GM21723 (cell line): ENCODE data around the gene CHDH.

Experiments
- ATAC-seq: cut with Tn5 transposase; IDR thresholded peaks from one replicate; pipeline ENCODE4 v1.9.1; 2021; ENCODE audit warnings: mild to moderate bottlenecking, moderate library complexity; ENCODE audit not compliant: unreplicated experiment

The CHDH gene

GRCh38 chr3:53850895-53851294, 4.7 kb upstream of the CHDH start:
- no peak for ATAC-seq

- no peak for ATAC-seq
Observed at GRCh38 chr3:53849916-53850315, 3.7 kb upstream of the CHDH start.

- ATAC-seq: no peak
Observed at GRCh38 chr3:53846851-53847155, 584 bp upstream of the CHDH start.

- ATAC-seq: no peak
Observed at GRCh38 chr3:53845881-53846133, 412 bp downstream of the CHDH start.

GRCh38 chr3:53845103-53845880, 927 bp downstream of the CHDH start:
- peak; percentile 12 for ATAC-seq

GRCh38 chr3:53844262-53845102, 1.7 kb downstream of the CHDH start:
- no peak for ATAC-seq

GRCh38 chr3:53843195-53844177, 2.7 kb downstream of the CHDH start:
- peak; percentile 48 for ATAC-seq

- no peak for ATAC-seq
Observed at GRCh38 chr3:53842436-53843194, 3.6 kb downstream of the CHDH start.

GRCh38 chr3:53841296-53841695, 4.9 kb downstream of the CHDH start:
- no peak for ATAC-seq

GRCh38 chr3:53837331-53837730, 8.9 kb downstream of the CHDH start:
- no peak for ATAC-seq

- no peak for ATAC-seq
Observed at GRCh38 chr3:53836084-53836872, 9.9 kb downstream of the CHDH start.

- ATAC-seq: no peak
Observed at GRCh38 chr3:53835257-53835656, 11.0 kb downstream of the CHDH start.

GRCh38 chr3:53834429-53835095, 11.7 kb downstream of the CHDH start:
- no peak for ATAC-seq

- ATAC-seq: no peak
Observed at GRCh38 chr3:53833700-53834099, 12.5 kb downstream of the CHDH start.

- ATAC-seq: no peak
Observed at GRCh38 chr3:53833053-53833645, 13.1 kb downstream of the CHDH start.

- ATAC-seq: no peak
Observed at GRCh38 chr3:53830944-53831343, 15.3 kb downstream of the CHDH start.

- ATAC-seq: no peak
Observed at GRCh38 chr3:53829605-53830004, 16.6 kb downstream of the CHDH start.

- ATAC-seq: no peak
Observed at GRCh38 chr3:53828581-53828980, 17.6 kb downstream of the CHDH start.

- ATAC-seq: no peak
Observed at GRCh38 chr3:53826048-53826447, 20.2 kb downstream of the CHDH start.
